ENCODE data around the gene RNASEH1.
"Not testable (repeated sequence)": the region's sequence is repeated elsewhere in the genome, so short reads cannot be mapped to it uniquely, and the experiment has no call there.

The RNASEH1 gene

DNA sequence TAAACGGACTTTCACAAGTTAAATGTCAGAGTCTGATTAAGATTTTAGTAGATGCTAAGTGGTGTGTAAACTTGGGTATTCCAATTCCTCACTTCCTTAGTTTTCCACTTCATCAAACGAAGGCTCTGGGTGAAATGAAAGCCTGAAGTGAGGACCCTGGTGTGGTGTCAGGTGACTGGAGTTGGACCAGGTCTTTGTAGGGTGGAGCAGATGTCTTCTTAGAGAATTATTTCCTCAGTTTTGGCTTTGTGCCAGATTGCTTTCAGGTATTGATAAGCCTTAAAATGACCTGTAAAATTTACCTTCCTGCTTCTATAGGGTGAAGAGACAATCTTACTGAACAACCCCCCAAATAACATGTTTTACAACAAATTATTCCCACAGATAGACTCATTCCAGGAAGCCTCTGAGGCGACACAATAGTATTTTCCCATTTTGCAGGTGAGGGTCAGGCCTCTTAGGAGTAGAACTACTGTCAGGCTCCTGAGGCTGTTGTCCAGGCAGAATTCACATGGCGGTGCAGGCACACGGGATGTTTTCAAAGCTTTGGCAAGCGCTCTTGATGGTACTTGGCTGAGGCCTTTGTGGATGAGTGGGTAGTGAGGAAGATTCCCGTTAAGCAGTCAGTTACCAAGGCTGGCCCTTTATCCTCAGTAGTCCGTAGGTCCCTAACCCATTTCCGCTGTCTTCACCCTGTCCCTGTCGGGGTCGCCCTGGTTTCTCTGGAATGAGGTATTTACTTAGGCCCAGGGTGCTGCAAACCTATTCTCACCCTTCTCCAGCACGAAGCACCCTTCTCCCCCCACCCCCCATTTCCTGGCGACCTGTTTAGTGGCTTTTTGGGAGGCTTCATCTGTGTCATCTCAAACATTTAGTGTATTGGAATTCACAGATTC is 23.5 kb upstream of the RNASEH1 start:
- DNase-seq (ENCODE audit: insufficient read length, low spot score) (no peak), FAIRE-seq (no peak)
- TF ChIP-seq, protein P1, sequence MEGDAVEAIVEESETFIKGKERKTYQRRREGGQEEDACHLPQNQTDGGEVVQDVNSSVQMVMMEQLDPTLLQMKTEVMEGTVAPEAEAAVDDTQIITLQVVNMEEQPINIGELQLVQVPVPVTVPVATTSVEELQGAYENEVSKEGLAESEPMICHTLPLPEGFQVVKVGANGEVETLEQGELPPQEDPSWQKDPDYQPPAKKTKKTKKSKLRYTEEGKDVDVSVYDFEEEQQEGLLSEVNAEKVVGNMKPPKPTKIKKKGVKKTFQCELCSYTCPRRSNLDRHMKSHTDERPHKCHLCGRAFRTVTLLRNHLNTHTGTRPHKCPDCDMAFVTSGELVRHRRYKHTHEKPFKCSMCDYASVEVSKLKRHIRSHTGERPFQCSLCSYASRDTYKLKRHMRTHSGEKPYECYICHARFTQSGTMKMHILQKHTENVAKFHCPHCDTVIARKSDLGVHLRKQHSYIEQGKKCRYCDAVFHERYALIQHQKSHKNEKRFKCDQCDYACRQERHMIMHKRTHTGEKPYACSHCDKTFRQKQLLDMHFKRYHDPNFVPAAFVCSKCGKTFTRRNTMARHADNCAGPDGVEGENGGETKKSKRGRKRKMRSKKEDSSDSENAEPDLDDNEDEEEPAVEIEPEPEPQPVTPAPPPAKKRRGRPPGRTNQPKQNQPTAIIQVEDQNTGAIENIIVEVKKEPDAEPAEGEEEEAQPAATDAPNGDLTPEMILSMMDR (IDR thresholded peaks at IDR 0.05; ENCODE audit: insufficient read depth, missing control alignments): no peak

GRCh38 chr2:3580449-3580848 is 22.3 kb upstream of the RNASEH1 start:
- FAIRE-seq (no peak), DNase-seq (ENCODE audit: insufficient read length, low spot score) (no peak)
- TF ChIP-seq, protein P1 (IDR thresholded peaks at IDR 0.05; ENCODE audit: insufficient read depth, missing control alignments): no peak

GRCh38 chr2:3578987-3579386 is 20.9 kb upstream of the RNASEH1 start:
- TF ChIP-seq, protein P1 (IDR thresholded peaks at IDR 0.05; ENCODE audit: insufficient read depth, missing control alignments): no peak
- DNase-seq (ENCODE audit: insufficient read length, low spot score): no peak
- no peak for FAIRE-seq

DNA sequence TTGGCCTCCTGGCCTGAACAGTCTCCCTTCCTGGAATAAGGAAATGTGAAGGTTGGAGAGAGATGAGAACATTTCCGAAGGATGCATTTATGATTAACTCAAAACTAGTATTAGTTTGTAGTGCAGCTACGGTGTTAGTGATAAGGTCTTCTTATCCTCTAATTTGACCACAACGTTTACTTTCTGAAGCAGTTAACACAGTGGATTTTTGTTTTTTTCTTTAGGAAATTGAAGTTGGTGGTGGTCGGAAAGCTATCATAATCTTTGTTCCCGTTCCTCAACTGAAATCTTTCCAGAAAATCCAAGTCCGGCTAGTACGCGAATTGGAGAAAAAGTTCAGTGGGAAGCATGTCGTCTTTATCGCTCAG is 18.1 kb upstream of the RNASEH1 start:
- not testable (repeated sequence) for DNase-seq (ENCODE audit: insufficient read length, low spot score); FAIRE-seq

- TF ChIP-seq, protein P1 (IDR thresholded peaks at IDR 0.05; ENCODE audit: insufficient read depth, missing control alignments): no peak
- DNase-seq (ENCODE audit: insufficient read length, low spot score) (no peak), FAIRE-seq (no peak)
Measured at GRCh38 chr2:3575534-3576262, 17.6 kb upstream of the RNASEH1 start.

DNA sequence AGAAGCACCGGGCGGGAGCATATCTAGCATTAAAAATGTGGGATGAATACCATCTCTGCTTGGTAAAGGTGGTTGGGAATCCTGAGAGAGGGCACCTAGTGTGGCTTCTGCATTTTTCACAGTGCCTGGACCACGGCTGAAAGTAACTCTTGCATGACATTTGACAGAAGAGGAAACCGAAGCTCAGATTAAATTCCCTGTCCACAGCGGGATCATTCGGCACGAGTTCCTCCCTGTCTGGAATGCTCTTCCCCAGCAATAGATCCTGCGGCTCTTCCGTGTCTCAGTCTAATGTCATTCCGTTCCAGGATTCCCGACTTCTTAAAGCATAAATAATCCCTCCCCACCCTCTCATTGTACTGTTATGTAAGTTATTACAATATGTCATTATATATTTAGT is 16.0 kb upstream of the RNASEH1 start:
- FAIRE-seq (no peak), DNase-seq (ENCODE audit: insufficient read length, low spot score) (no peak)
- TF ChIP-seq, protein P1 (IDR thresholded peaks at IDR 0.05; ENCODE audit: insufficient read depth, missing control alignments): no peak

- TF ChIP-seq, protein P1 (IDR thresholded peaks at IDR 0.05; ENCODE audit: insufficient read depth, missing control alignments): no peak
- FAIRE-seq: no peak
- DNase-seq (ENCODE audit: insufficient read length, low spot score): no peak
Measured at GRCh38 chr2:3572620-3573019, 14.5 kb upstream of the RNASEH1 start.
